ENCODE measurements around the gene SUCLG2. TPM values are rescaled to one million over a fixed set of nuclear protein-coding genes. Genes with fewer than 3 reads are reported as not detected.
A peak's percentile ranks its signal among the peaks of the same experiment; 100 is the strongest.

The SUCLG2 gene
- total and polyA plus RNA-seq, 2 experiments from 2014 or later: 49.9 TPM

DNA sequence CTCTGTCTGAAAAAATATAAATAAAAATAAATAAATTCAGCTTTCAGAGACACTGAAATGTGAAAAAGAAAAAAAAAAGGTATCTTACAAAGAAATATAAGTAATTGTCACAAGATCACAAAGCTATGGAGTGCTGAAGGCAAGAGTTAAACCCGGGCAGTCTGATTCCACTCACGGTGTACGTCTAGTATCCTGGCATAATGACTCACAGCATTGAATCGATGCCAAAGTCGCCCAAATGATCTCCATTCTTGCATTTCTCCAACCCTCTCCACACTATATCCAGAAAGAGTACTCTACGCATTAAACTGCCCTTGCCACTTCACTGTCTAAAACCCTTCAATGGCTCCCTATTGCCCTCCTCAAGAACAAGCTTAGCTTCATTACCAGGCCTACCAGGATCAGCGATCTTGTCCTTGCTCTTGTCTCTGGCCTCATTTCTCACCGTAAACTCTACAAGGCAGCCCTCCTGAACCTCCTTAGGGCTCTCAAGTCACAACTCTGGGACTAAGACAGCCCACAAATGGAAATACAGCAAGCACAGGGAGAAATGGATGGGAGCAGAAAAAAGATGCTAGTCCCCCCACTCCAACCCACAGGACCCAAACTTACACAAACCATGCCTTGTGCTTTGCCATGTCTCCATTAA, 7.7 kb downstream of the SUCLG2 start:
- in situ Hi-C loops (cut with MboI): no loop called here
- Histone ChIP-seq H2AFZ (no peak overlapping the region), H3K4me3 (peak overlapping the region; percentile 37), H3K36me3 (ENCODE audit: low read depth) (no peaks in the 10 kb centered on the region), H3K27ac (peak overlapping the region; percentile 88), H3F3A (ENCODE audit: insufficient read depth) (peaks cover 34% of the 10 kb centered on the region), H3K79me2 (ENCODE audit: insufficient read depth) (peaks cover 79% of the 10 kb centered on the region), H3K9me2 (ENCODE audit: insufficient read depth) (no peaks in the 10 kb centered on the region), H3K27me3 (replicated peaks; ENCODE audit: insufficient read depth) (no peaks in the 10 kb centered on the region), H3K4me1 (ENCODE audit: insufficient read depth) (peaks cover 30% of the 10 kb centered on the region), H3K4me2 (ENCODE audit: unreplicated experiment) (peak overlapping the region; percentile 67), H3K9ac (peak overlapping the region; percentile 60), H3K9me3 (ENCODE audit: low read depth) (no peaks in the 10 kb centered on the region), H4K20me1 (ENCODE audit: insufficient read depth) (no peaks in the 10 kb centered on the region)
- WGBS, 2 experiments (ENCODE audit: low coverage in 1 of 2, low lambda C conversion rate in 2 of 2, missing lambda C conversion rate in 2 of 2): 90 to 92% methylated on average over 8 of the region's 8 CpGs
- TF ChIP-seq EZH2 (IDR thresholded peaks at IDR 0.05; ENCODE audit: insufficient read depth, poor library complexity, severe bottlenecking): no peak
- no peak for TF ChIP-seq EZH2phosphoT487 (IDR thresholded peaks at IDR 0.05; ENCODE audit: insufficient read depth, low read depth)
- no peak for DNase-seq

DNA sequence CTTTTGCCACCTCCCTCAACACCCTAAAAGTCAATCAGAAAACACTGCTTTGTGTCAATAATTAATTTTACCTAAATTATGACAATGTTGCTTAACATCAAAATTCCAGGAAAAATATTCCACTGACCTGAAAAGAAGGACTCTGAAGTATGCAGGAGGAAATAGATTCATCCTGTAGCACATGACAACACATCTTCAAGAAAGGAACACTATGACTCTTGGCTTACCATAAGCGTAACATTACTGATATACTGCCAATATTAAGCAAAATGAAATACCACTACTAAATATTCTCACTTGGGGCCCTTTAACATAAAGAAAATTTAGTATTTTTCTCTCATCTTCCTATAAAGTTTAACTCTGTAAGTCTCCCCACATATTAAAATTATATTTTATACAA, 9.6 kb downstream of the SUCLG2 start:
- WGBS, 2 experiments (ENCODE audit: low coverage in 1 of 2, low lambda C conversion rate in 2 of 2, missing lambda C conversion rate in 2 of 2): 93 to 100% methylated on average over 1 of the region's 1 CpG
- TF ChIP-seq EZH2 (IDR thresholded peaks at IDR 0.05; ENCODE audit: insufficient read depth, poor library complexity, severe bottlenecking): no peak
- TF ChIP-seq EZH2phosphoT487 (IDR thresholded peaks at IDR 0.05; ENCODE audit: insufficient read depth, low read depth): no peak
- Histone ChIP-seq H3K9me3 (ENCODE audit: low read depth) (no peaks in the 10 kb centered on the region), H3K79me2 (ENCODE audit: insufficient read depth) (peaks cover 79% of the 10 kb centered on the region), H3K27me3 (replicated peaks; ENCODE audit: insufficient read depth) (no peaks in the 10 kb centered on the region), H4K20me1 (ENCODE audit: insufficient read depth) (no peaks in the 10 kb centered on the region), H3K4me3 (no peak overlapping the region), H3K36me3 (ENCODE audit: low read depth) (no peaks in the 10 kb centered on the region), H3F3A (ENCODE audit: insufficient read depth) (peaks cover 40% of the 10 kb centered on the region), H3K4me1 (ENCODE audit: insufficient read depth) (peaks cover 39% of the 10 kb centered on the region), H3K9ac (no peak overlapping the region), H3K9me2 (ENCODE audit: insufficient read depth) (no peaks in the 10 kb centered on the region), H3K27ac (no peak overlapping the region), H2AFZ (no peak overlapping the region), H3K4me2 (ENCODE audit: unreplicated experiment) (no peak overlapping the region)
- no peak for DNase-seq
- in situ Hi-C loops (cut with MboI): no loop called here

GRCh38 chr3:67642734-67643133, 11.7 kb downstream of the SUCLG2 start:
- peaks cover 25% of the 10 kb centered on the region for H3K4me1 ChIP-seq (ENCODE audit: insufficient read depth)
- no peaks in the 10 kb centered on the region for H3K9me3 ChIP-seq (ENCODE audit: low read depth)
- no peaks in the 10 kb centered on the region for H3K27me3 ChIP-seq (replicated peaks; ENCODE audit: insufficient read depth)
- H4K20me1 ChIP-seq (ENCODE audit: insufficient read depth): no peaks in the 10 kb centered on the region
- no peak overlapping the region for H3K9ac ChIP-seq
- peaks cover 19% of the 10 kb centered on the region for H3F3A ChIP-seq (ENCODE audit: insufficient read depth)
- in situ Hi-C loops (cut with MboI): no loop called here
- H3K4me2 ChIP-seq (ENCODE audit: unreplicated experiment): no peak overlapping the region
- H3K79me2 ChIP-seq (ENCODE audit: insufficient read depth): peaks cover 91% of the 10 kb centered on the region
- no peak overlapping the region for H3K27ac ChIP-seq
- no peak for DNase-seq
- no peak overlapping the region for H3K4me3 ChIP-seq
- H3K36me3 ChIP-seq (ENCODE audit: low read depth): no peaks in the 10 kb centered on the region
- TF ChIP-seq EZH2phosphoT487 (IDR thresholded peaks at IDR 0.05; ENCODE audit: insufficient read depth, low read depth) (no peak), EZH2 (IDR thresholded peaks at IDR 0.05; ENCODE audit: insufficient read depth, poor library complexity, severe bottlenecking) (no peak)
- no peaks in the 10 kb centered on the region for H3K9me2 ChIP-seq (ENCODE audit: insufficient read depth)
- WGBS, 2 experiments (ENCODE audit: low coverage in 1 of 2, low lambda C conversion rate in 2 of 2, missing lambda C conversion rate in 2 of 2): 60 to 100% methylated on average over 1 of the region's 1 CpG
- no peak overlapping the region for H2AFZ ChIP-seq

DNA sequence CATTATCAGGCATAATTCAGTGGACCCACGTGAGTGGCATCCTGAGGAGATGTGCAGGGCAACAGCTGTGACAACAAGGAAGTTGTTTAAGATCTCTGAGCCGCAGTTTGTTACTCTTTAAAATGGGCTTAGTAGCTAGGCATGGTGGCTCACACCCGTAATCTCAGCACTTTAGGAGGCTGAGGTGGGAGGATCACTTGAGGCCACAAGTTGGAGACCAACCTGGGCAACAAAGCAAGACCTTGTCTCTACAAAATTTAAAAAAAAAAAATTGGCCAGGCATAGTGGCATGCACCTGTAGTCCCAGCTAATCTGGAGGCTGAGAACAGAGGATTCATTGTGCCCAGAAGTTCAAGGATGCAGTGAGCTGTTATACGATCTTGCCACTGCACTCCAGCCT, 12.2 kb downstream of the SUCLG2 start:
- Histone ChIP-seq H3K79me2 (ENCODE audit: insufficient read depth) (peaks cover 97% of the 10 kb centered on the region), H3K4me1 (ENCODE audit: insufficient read depth) (peaks cover 21% of the 10 kb centered on the region), H3K9me2 (ENCODE audit: insufficient read depth) (no peaks in the 10 kb centered on the region), H3F3A (ENCODE audit: insufficient read depth) (peaks cover 17% of the 10 kb centered on the region), H3K36me3 (ENCODE audit: low read depth) (no peaks in the 10 kb centered on the region), H3K27me3 (replicated peaks; ENCODE audit: insufficient read depth) (no peaks in the 10 kb centered on the region), H2AFZ (no peak overlapping the region), H3K4me2 (ENCODE audit: unreplicated experiment) (no peak overlapping the region), H3K9me3 (ENCODE audit: low read depth) (no peaks in the 10 kb centered on the region), H3K27ac (no peak overlapping the region), H4K20me1 (ENCODE audit: insufficient read depth) (no peaks in the 10 kb centered on the region), H3K9ac (no peak overlapping the region), H3K4me3 (no peak overlapping the region)
- no peak for DNase-seq
- in situ Hi-C loops (cut with MboI): no loop called here
- 97 to 98% methylated on average over 4 of the region's 4 CpGs for WGBS, 2 experiments (ENCODE audit: low coverage in 1 of 2, low lambda C conversion rate in 2 of 2, missing lambda C conversion rate in 2 of 2)
- no peak for TF ChIP-seq EZH2phosphoT487 (IDR thresholded peaks at IDR 0.05; ENCODE audit: insufficient read depth, low read depth)
- TF ChIP-seq EZH2 (IDR thresholded peaks at IDR 0.05; ENCODE audit: insufficient read depth, poor library complexity, severe bottlenecking): no peak
